H1 (cell line): ENCODE data around the gene GIMAP4. TPM values are rescaled to one million over a fixed set of nuclear protein-coding genes. Genes with fewer than 3 reads are reported as not detected.

ENCODE experiments used
- CTCF ChIA-PET: fragments of 300-600 bp; sonication (Branson Sonifier 250); formaldehyde crosslinking; loops from one replicate; lab custom pipeline; 2021; ENCODE audit not compliant: partially characterized antibody; lab: Charles Lee
- POLR2A ChIA-PET: fragments of 300-600 bp; sonication (Branson Sonifier 250); formaldehyde crosslinking; loops from one replicate; lab custom pipeline; 2021; ENCODE audit warnings: inconsistent platforms; ENCODE audit not compliant: partially characterized antibody; lab: Charles Lee
- DNase-seq, 2 experiments: peaks; one replicate each; pipeline versions ENCODE4 v3.0.0 to v3.0.0-alpha.2; 2010 to 2022; ENCODE audit warnings: low spot score in 2 of 2, low read depth in 1 of 2, mixed read lengths in 1 of 2
- FAIRE-seq: peaks from 2 replicates; lab custom pipeline; 2011; peaks lifted over from hg19 to GRCh38; lab: Jason Lieb, UNC
- H2AFZ ChIP-seq: 2 replicates; pipeline ENCODE4 v1.8.1; 2012; ENCODE audit warnings: low read length, inconsistent platforms
- H2AK5ac ChIP-seq: 2 replicates; pipeline ENCODE4 v1.6.1; 2013; ENCODE audit warnings: low read depth, low read length
- H2BK120ac ChIP-seq: replicated peaks from 2 replicates; pipeline ENCODE3; 2013; ENCODE audit warnings: low read depth, low read length, inconsistent platforms
- H2BK12ac ChIP-seq: 2 replicates; pipeline ENCODE4 v1.6.1; 2013; ENCODE audit warnings: low read depth, low read length
- H2BK15ac ChIP-seq: 2 replicates; pipeline ENCODE4 v1.6.1; 2013; ENCODE audit warnings: low read length
- H2BK20ac ChIP-seq: 2 replicates; pipeline ENCODE4 v1.6.1; 2013; ENCODE audit warnings: low read length
- H2BK5ac ChIP-seq: 2 replicates; pipeline ENCODE4 v1.6.1; 2013; ENCODE audit warnings: low read depth, low read length
- H3K14ac ChIP-seq: 2 replicates; pipeline ENCODE4 v1.6.1; 2013; ENCODE audit warnings: inconsistent platforms; ENCODE audit not compliant: insufficient read length
- H3K18ac ChIP-seq: 2 replicates; pipeline ENCODE4 v1.6.1; 2013; ENCODE audit warnings: low read length; ENCODE audit errors: extremely low read depth
- H3K23ac ChIP-seq: 2 replicates; pipeline ENCODE4 v1.6.1; 2013; ENCODE audit warnings: inconsistent platforms; ENCODE audit not compliant: insufficient read length
- H3K23me2 ChIP-seq: 2 replicates; pipeline ENCODE4 v1.6.1; 2013; ENCODE audit warnings: low read depth, low read length
- H3K27ac ChIP-seq: 2 replicates; pipeline ENCODE4 v1.6.1; 2011; ENCODE audit warnings: low read depth, low read length, inconsistent platforms
- H3K27me3 ChIP-seq, 4 experiments: replicated peaks in 1 of 4; 1 replicate in 1 of 4; 2 replicates in 3 of 4; pipeline versions ENCODE4 v1.6.1 to v1.8.1; 2011 to 2013; ENCODE audit warnings: low read length in 3 of 4, mild to moderate bottlenecking in 3 of 4, inconsistent platforms in 2 of 4, mixed read lengths in 2 of 4, moderate library complexity in 1 of 4; ENCODE audit not compliant: control insufficient read depth in 3 of 4, insufficient read depth in 3 of 4; ENCODE audit errors: extremely low read depth in 1 of 4
- H3K36me3 ChIP-seq, 4 experiments: 2 replicates each; pipeline versions ENCODE4 v1.6.1 to v1.8.1; 2011 to 2013; ENCODE audit warnings: mild to moderate bottlenecking in 4 of 4, low read length in 3 of 4, moderate library complexity in 2 of 4, control low read depth in 1 of 4, inconsistent platforms in 1 of 4; ENCODE audit not compliant: insufficient read depth in 4 of 4, control insufficient read depth in 2 of 4
- H3K4ac ChIP-seq: replicated peaks from 2 replicates; pipeline ENCODE3; 2013; ENCODE audit warnings: low read length, low read depth, mixed read lengths, inconsistent platforms; ENCODE audit not compliant: insufficient read length
- H3K4me1 ChIP-seq, 4 experiments: replicated peaks in 1 of 4; 1 replicate in 1 of 4; 2 replicates in 3 of 4; pipeline versions ENCODE4 v1.6.1 to v1.8.1; 2011 to 2013; ENCODE audit warnings: low read length in 3 of 4, inconsistent platforms in 2 of 4, mixed read lengths in 1 of 4; ENCODE audit not compliant: insufficient read depth in 4 of 4, control insufficient read depth in 3 of 4
- H3K4me2 ChIP-seq, 2 experiments: 2 replicates each; pipeline versions ENCODE4 v1.6.1 to v1.8.1; 2011 to 2013; ENCODE audit warnings: low read depth in 2 of 2, low read length in 2 of 2, control low read depth in 1 of 2, inconsistent platforms in 1 of 2, mild to moderate bottlenecking in 1 of 2; ENCODE audit not compliant: insufficient read depth in 1 of 2
- H3K4me3 ChIP-seq, 4 experiments: fragments of 200-600, 300-600 bp in 1 of 4; sonication (generic), shearing (Covaris generic), sonication (Bioruptor Twin) in 1 of 4; 2 replicates each; pipeline versions ENCODE4 v1.5.1 to v1.8.1; 2011 to 2016; ENCODE audit warnings: low read length in 4 of 4, low read depth in 3 of 4, control low read depth in 2 of 4, inconsistent platforms in 2 of 4, mild to moderate bottlenecking in 2 of 4, mixed read lengths in 1 of 4, moderate library complexity in 1 of 4; ENCODE audit not compliant: insufficient read depth in 2 of 4; ENCODE audit errors: extremely low read depth in 1 of 4
- H3K56ac ChIP-seq: replicated peaks from 2 replicates; pipeline ENCODE3; 2013; ENCODE audit warnings: low read depth, mild to moderate bottlenecking, mixed read lengths, low read length, inconsistent platforms; ENCODE audit not compliant: insufficient read length
- H3K79me1 ChIP-seq: 2 replicates; pipeline ENCODE4 v1.6.1; 2013; ENCODE audit warnings: low read depth, low read length, control low read depth
- H3K79me2 ChIP-seq, 2 experiments: 2 replicates each; pipeline versions ENCODE4 v1.6.1 to v1.8.1; 2012 to 2013; ENCODE audit warnings: low read length in 2 of 2, mild to moderate bottlenecking in 2 of 2, inconsistent platforms in 1 of 2; ENCODE audit not compliant: insufficient read depth in 2 of 2, control insufficient read depth in 1 of 2
- H3K9ac ChIP-seq, 4 experiments: replicated peaks in 1 of 4; 1 replicate in 1 of 4; 2 replicates in 3 of 4; pipeline versions ENCODE4 v1.6.1 to v1.8.1; 2011 to 2013; ENCODE audit warnings: low read depth in 3 of 4, low read length in 3 of 4, control low read depth in 2 of 4, mild to moderate bottlenecking in 2 of 4, moderate library complexity in 2 of 4, inconsistent platforms in 1 of 4; ENCODE audit errors: extremely low read depth in 1 of 4
- H3K9me3 ChIP-seq, 2 experiments: 2 replicates each; pipeline versions ENCODE4 v1.6.1 to v1.8.1; 2012 to 2013; ENCODE audit warnings: mild to moderate bottlenecking in 2 of 2, moderate library complexity in 2 of 2, control low read depth in 1 of 2, inconsistent platforms in 1 of 2, low read depth in 1 of 2, low read length in 1 of 2, mixed read lengths in 1 of 2; ENCODE audit not compliant: insufficient read depth in 2 of 2
- H4K20me1 ChIP-seq, 2 experiments: replicated peaks in 1 of 2; 2 replicates each; pipeline versions ENCODE3 to v1.8.1; 2011 to 2013; ENCODE audit warnings: inconsistent platforms in 2 of 2, low read length in 2 of 2, mild to moderate bottlenecking in 1 of 2; ENCODE audit not compliant: insufficient read depth in 2 of 2, control insufficient read depth in 1 of 2
- H4K5ac ChIP-seq: 2 replicates; pipeline ENCODE4 v1.6.1; 2013; ENCODE audit warnings: low read length, low read depth, mixed read lengths, inconsistent platforms; ENCODE audit not compliant: insufficient read length
- H4K8ac ChIP-seq: 2 replicates; pipeline ENCODE4 v1.8.0; 2013; ENCODE audit warnings: mild to moderate bottlenecking, moderate library complexity, low read length, inconsistent platforms; ENCODE audit not compliant: insufficient read depth; ENCODE audit errors: extremely low read depth
- H4K91ac ChIP-seq: replicated peaks from 2 replicates; pipeline ENCODE3; 2013; ENCODE audit warnings: low read length, mixed read lengths, inconsistent platforms; ENCODE audit not compliant: insufficient read length
- BACH1 ChIP-seq: IDR thresholded peaks from 2 replicates; pipeline ENCODE4 v1.6.1; 2012; ENCODE audit warnings: low read length, improper control_type of control experiment
- CBX8 ChIP-seq: fragments of 300-800, 300-1000 bp; sonication (generic); IDR thresholded peaks from 2 replicates; pipeline ENCODE4 v1.7.1; 2016; ENCODE audit warnings: low read depth, low read length, borderline replicate concordance
- CHD1 ChIP-seq: IDR thresholded peaks from 2 replicates; pipeline ENCODE4 v1.6.1; 2012; ENCODE audit warnings: low read depth, low read length, improper control_type of control experiment
- EZH2 ChIP-seq: fragments of 200-600 bp; sonication (generic); IDR thresholded peaks from 2 replicates; pipeline ENCODE4 v1.7.1; 2012; ENCODE audit warnings: low read depth, mild to moderate bottlenecking, moderate library complexity, low read length, inconsistent platforms; ENCODE audit not compliant: severe bottlenecking
- GTF2F1 ChIP-seq: IDR thresholded peaks from 2 replicates; pipeline ENCODE4 v1.6.1; 2012; ENCODE audit warnings: low read depth, low read length, improper control_type of control experiment, borderline replicate concordance
- NANOG ChIP-seq: IDR thresholded peaks from 2 replicates; pipeline ENCODE4 v1.6.1; 2011; ENCODE audit warnings: low read length, low read depth, mild to moderate bottlenecking, inconsistent platforms; ENCODE audit not compliant: insufficient read depth, poor library complexity, severe bottlenecking
- PHF8 ChIP-seq: fragments of 200-600 bp; sonication (generic); conservative IDR thresholded peaks from 2 replicates; pipeline ENCODE4 v1.7.1; 2012; ENCODE audit warnings: low read depth, mild to moderate bottlenecking, inconsistent platforms, low read length, moderate library complexity
- POLR2A ChIP-seq, 2 experiments: IDR thresholded peaks; 1 replicate in 1 of 2; 2 replicates in 1 of 2; pipeline ENCODE4 v1.6.1; 2011; ENCODE audit warnings: low read depth in 2 of 2, low read length in 2 of 2, mild to moderate bottlenecking in 2 of 2; ENCODE audit errors: control extremely low read depth in 1 of 2
- RNF2 ChIP-seq: fragments of 200-900, 300-1000 bp; sonication (generic); IDR thresholded peaks from 2 replicates; pipeline ENCODE4 v1.7.1; 2016; ENCODE audit warnings: borderline replicate concordance, low read depth, mild to moderate bottlenecking, antibody characterized with exemption, low read length; ENCODE audit not compliant: poor library complexity, severe bottlenecking; ENCODE audit errors: missing control alignments
- RXRA ChIP-seq: IDR thresholded peaks from 2 replicates; pipeline ENCODE4 v1.6.1; 2011; ENCODE audit warnings: low read depth, mild to moderate bottlenecking, low read length, moderate library complexity; ENCODE audit not compliant: insufficient read depth
- SP1 ChIP-seq: IDR thresholded peaks from 2 replicates; pipeline ENCODE4 v1.6.1; 2011; ENCODE audit warnings: low read depth, low read length
- TAF1 ChIP-seq: IDR thresholded peaks from 2 replicates; pipeline ENCODE4 v1.6.1; 2011; ENCODE audit warnings: mild to moderate bottlenecking, low read depth, low read length
- WGBS, 2 experiments: shearing (Covaris generic) in 1 of 2; methylation state at CpG; one replicate each; pipeline versions ENCODE4 v1.1.6 to v1.1.7; 2013 to 2015; ENCODE audit warnings: low lambda C conversion rate in 2 of 2, mixed read lengths in 2 of 2, inconsistent platforms in 1 of 2, low coverage in 1 of 2, missing lambda C conversion rate in 1 of 2; ENCODE audit not compliant: insufficient replicate concordance in 2 of 2, insufficient coverage in 1 of 2, insufficient read length in 1 of 2; ENCODE audit errors: extremely low coverage in 1 of 2, missing lambda C conversion rate in 1 of 2; 5-methylcytosine and 5-hydroxymethylcytosine counted together
- polyA plus RNA-seq, 7 experiments: library from polyadenylated mRNA; depleted of rRNA in 3 of 7; stranded (reverse) in 5 of 7; unstranded in 2 of 7; fragments of >200 nt in 5 of 7; fragments of 200-250 nt in 2 of 7; gene quantifications; 1 replicate in 5 of 7; 2 replicates in 1 of 7; 4 replicates in 1 of 7; pipeline versions ENCODE4 v1.2.1 to v1.2.3, GENCODE V29; 2011 to 2013; ENCODE audit warnings: missing spikeins in 2 of 7, mixed read lengths in 2 of 7
- total RNA-seq: library from RNA; stranded (reverse); fragmentation: NEBNext Ultra II Directional; extraction: Animal tissue kit (Norgen Biotek cat#: 25700); gene quantifications from 2 replicates; pipeline ENCODE4 v1.2.1, GENCODE V29; 2021

GIMAP4 gene
- total and polyA plus RNA-seq, 2 of the 8 experiments (the other 6 are each of a cell fraction or from before 2014, with no cell fraction given) = 0.20 to 0.22 TPM

GRCh38 chr7:150564566-150564965 is 2.6 kb upstream of the GIMAP4 start:
- Histone ChIP-seq H3K18ac (no peak overlapping the region), H2BK12ac (no peak overlapping the region), H3K79me2 (no peaks in the 10 kb centered on the region), H3K56ac (no peak overlapping the region), H3K9me3 (peaks cover 5 to 11% of the 10 kb centered on the region in 2 experiments; a peak in 2 of 4 replicates), H2BK120ac (no peak overlapping the region), H3K36me3 (no peaks in the 10 kb centered on the region), H2BK20ac (no peak overlapping the region), H4K91ac (no peak overlapping the region), H2AFZ (no peak overlapping the region), H3K4me1 (peaks cover 2 to 11% (median 7%) of the 10 kb centered on the region in 4 experiments; a peak in 5 of 7 replicates), H3K4me3 (no peak overlapping the region), H3K9ac (no peak overlapping the region), H3K79me1 (no peaks in the 10 kb centered on the region), H2AK5ac (no peak overlapping the region), H3K27me3 (no peaks in the 10 kb centered on the region), H3K23me2 (no peaks in the 10 kb centered on the region), H3K4me2 (no peak overlapping the region), H4K20me1 (no peaks in the 10 kb centered on the region), H4K8ac (no peak overlapping the region), H3K14ac (no peak overlapping the region), H2BK5ac (no peak overlapping the region), H3K27ac (no peak overlapping the region), H3K4ac (no peak overlapping the region), H3K23ac (no peak overlapping the region), H2BK15ac (no peak overlapping the region), H4K5ac (no peak overlapping the region)
- DNase-seq (no peak), FAIRE-seq (no peak)
- POLR2A ChIA-PET = no interaction called here
- 88% methylated on average over 3 of the region's 3 CpGs; no CpG with 5 or more reads in 1 of the 2 experiments for WGBS, 2 experiments
- CTCF ChIA-PET = interaction anchor here (1.3 to 1.4 kb wide), 2 partner anchors 114 to 116 kb away, joined by 4 read pairs; partner anchors contain the start of gene GIMAP8
- TF ChIP-seq BACH1 (no peak), PHF8 (no peak), POLR2A (IDR thresholded peaks at IDR 0.05; ENCODE audit: control extremely low read depth in 1 of 2, low read depth in 2 of 2, low read length in 2 of 2) (no peak), CHD1 (no peak), TAF1 (no peak), RNF2 (no peak), EZH2 (no peak), NANOG (no peak), CBX8 (no peak), GTF2F1 (no peak), RXRA (no peak), SP1 (no peak)
